Measurements from ENCODE around the gene SLC10A7. TPM values are rescaled to one million over a fixed set of nuclear protein-coding genes. Genes with fewer than 3 reads are reported as not detected.

The SLC10A7 gene
- total and polyA plus RNA-seq, 3 donors from 2014 or later: 6.4 to 12.4 (median 11.6) TPM

GRCh38 chr4:146439437-146439836 is 82.3 kb downstream of the SLC10A7 start:
- no peak for TF ChIP-seq POLR2A (IDR thresholded peaks at IDR 0.05)
- TF ChIP-seq CTCF (IDR thresholded peaks at IDR 0.05): no peak
- H3K4me1 ChIP-seq: no peaks in the 10 kb centered on the region
- intact Hi-C loops (cut with DNase I; ENCODE audit: low total_unique reads): no loop called here
- no peak overlapping the region for H3K4me3 ChIP-seq
- no peak overlapping the region for H3K27ac ChIP-seq
- no peak for DNase-seq
- no peaks in the 10 kb centered on the region for H3K27me3 ChIP-seq
- WGBS, 2 donors: 94 to 95% methylated on average over 1 of the region's 1 CpG
- no peaks in the 10 kb centered on the region for H3K9me3 ChIP-seq
- no peaks in the 10 kb centered on the region for H3K36me3 ChIP-seq (ENCODE audit: low read depth, missing control alignments)

DNA sequence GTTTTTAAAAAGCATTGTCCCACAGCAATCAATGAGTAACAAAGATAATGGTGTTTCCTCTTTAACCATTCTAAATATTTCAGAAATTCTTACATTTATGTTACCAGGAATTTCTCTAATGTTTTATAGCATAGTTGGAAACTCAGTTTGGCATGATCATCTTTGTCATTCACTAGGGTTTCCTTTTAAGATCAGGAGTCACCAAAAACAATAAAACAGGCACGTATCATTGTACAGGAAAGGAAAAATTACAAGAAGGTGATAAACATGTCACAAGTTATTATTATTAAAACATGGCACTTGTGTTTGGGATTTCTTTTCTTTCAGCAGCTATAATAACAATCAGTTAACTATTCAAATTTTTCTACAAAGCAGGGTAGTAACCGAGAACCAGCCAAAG is 84.0 kb downstream of the SLC10A7 start:
- no peaks in the 10 kb centered on the region for H3K27me3 ChIP-seq
- no peaks in the 10 kb centered on the region for H3K9me3 ChIP-seq
- WGBS, 2 donors: 54 to 55% methylated on average over 2 of the region's 2 CpGs
- no peak for DNase-seq
- H3K4me1 ChIP-seq: no peaks in the 10 kb centered on the region
- no peak for TF ChIP-seq POLR2A (IDR thresholded peaks at IDR 0.05)
- no peak for TF ChIP-seq CTCF (IDR thresholded peaks at IDR 0.05)
- no peaks in the 10 kb centered on the region for H3K36me3 ChIP-seq (ENCODE audit: low read depth, missing control alignments)
- intact Hi-C loops (cut with DNase I; ENCODE audit: low total_unique reads): no loop called here
- no peak overlapping the region for H3K27ac ChIP-seq
- H3K4me3 ChIP-seq: no peak overlapping the region

DNA sequence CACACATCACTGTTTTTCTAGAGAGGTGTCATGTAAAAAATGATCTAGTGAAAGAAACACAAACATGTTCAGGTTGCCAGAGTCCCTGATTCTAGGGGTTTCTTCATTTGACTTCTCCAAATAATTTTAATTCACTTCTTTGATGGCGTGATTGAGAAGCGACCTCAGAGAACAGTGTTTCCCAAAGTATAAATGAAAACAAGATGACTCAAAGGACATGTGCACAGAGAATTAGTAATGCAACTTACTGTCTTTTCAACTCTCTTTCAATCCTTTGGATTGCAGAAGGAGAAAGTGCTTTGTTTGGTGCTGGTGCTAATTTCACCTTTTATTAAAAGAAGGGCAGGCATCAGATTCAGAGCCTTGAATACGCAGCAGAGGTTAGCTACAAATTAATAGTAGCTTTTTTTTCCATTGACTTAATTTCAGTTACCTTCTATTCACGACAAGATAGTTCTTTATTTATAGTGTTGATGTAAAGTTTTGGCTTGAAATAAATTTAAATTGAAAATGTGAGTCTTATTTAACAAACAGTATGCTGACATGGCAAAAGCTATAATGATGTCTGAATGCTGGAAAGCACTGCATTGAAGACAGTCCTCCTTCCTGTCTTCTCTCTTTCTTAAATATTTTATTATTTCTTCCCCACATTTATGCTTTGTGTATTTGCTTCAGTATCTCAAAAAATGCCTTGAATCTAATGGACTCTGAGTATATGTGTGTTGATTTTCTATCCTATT is 85.1 kb downstream of the SLC10A7 start:
- WGBS, 2 donors: 92 to 93% methylated on average over 4 of the region's 4 CpGs

GRCh38 chr4:146435962-146436361 is 85.8 kb downstream of the SLC10A7 start:
- DNase-seq: no peak
- no peaks in the 10 kb centered on the region for H3K9me3 ChIP-seq
- no peak for TF ChIP-seq CTCF (IDR thresholded peaks at IDR 0.05)
- TF ChIP-seq POLR2A (IDR thresholded peaks at IDR 0.05): no peak
- no peaks in the 10 kb centered on the region for H3K27me3 ChIP-seq
- no peak overlapping the region for H3K4me3 ChIP-seq
- H3K4me1 ChIP-seq: no peaks in the 10 kb centered on the region
- no peak overlapping the region for H3K27ac ChIP-seq
- no peaks in the 10 kb centered on the region for H3K36me3 ChIP-seq (ENCODE audit: low read depth, missing control alignments)
- intact Hi-C loops (cut with DNase I; ENCODE audit: low total_unique reads): no loop called here

More for the DNA sequence above, 85.1 kb downstream of the SLC10A7 start:
- H3K36me3 ChIP-seq (ENCODE audit: low read depth, missing control alignments): no peaks in the 10 kb centered on the region
- intact Hi-C loops (cut with DNase I; ENCODE audit: low total_unique reads): no loop called here
- no peak overlapping the region for H3K4me3 ChIP-seq
- no peaks in the 10 kb centered on the region for H3K4me1 ChIP-seq
- H3K27ac ChIP-seq: no peak overlapping the region
- no peaks in the 10 kb centered on the region for H3K27me3 ChIP-seq
- no peaks in the 10 kb centered on the region for H3K9me3 ChIP-seq
- DNase-seq: no peak
- no peak for TF ChIP-seq POLR2A (IDR thresholded peaks at IDR 0.05)
- no peak for TF ChIP-seq CTCF (IDR thresholded peaks at IDR 0.05)

DNA sequence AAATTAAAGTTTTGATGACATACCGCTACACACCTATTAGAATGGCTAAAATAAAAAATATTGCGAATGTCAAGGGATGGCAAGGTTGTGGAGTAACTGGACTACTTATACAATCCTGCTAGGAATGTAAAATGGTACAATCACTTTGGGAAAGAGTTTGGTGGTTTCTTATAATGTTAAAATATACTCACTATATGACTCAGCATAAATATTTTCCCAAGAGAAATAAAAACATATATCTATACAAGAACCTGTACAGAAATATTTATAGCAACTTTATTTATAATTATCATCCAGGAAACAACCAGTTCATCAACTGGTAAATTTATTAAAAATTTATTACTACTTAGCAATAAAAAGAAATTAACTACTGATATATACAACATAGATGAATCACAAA is 89.7 kb downstream of the SLC10A7 start:
- Histone ChIP-seq H3K27ac (no peak overlapping the region), H3K4me3 (no peak overlapping the region), H3K27me3 (no peaks in the 10 kb centered on the region), H3K4me1 (no peaks in the 10 kb centered on the region), H3K9me3 (no peaks in the 10 kb centered on the region), H3K36me3 (ENCODE audit: low read depth, missing control alignments) (no peaks in the 10 kb centered on the region)
- WGBS, 2 donors: 88 to 91% methylated on average over 2 of the region's 2 CpGs
- intact Hi-C loops (cut with DNase I; ENCODE audit: low total_unique reads): no loop called here
- DNase-seq: no peak
- TF ChIP-seq POLR2A (IDR thresholded peaks at IDR 0.05) (no peak), CTCF (IDR thresholded peaks at IDR 0.05) (no peak)
